ENCODE results near the gene RAB5A. TPM values are rescaled to one million over a fixed set of nuclear protein-coding genes. Genes with fewer than 3 reads are reported as not detected.

Gene RAB5A
- total RNA-seq, 2 experiments from 2014 or later = 24.5 to 39.2 TPM

DNA sequence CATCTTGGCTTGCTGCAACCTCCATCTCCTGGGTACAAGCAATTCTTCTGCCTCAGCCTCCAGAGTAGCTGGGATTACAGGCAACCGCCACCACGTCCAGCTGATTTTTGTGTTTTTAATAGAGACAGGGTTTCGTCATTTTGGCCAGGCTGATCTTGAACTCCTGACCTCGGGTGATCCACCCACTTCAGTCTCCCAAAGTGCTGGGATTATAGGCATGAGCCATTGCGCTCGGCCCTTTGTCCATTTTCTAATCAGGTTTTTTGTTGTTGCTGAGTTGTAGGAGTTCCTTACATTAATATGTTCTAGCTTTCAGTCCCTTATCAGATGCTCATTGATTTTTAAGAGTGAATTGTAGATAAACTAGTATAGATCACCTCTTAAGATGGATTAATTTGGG is 20.3 kb downstream of the RAB5A start:
- Histone ChIP-seq H3K9me2 (ENCODE audit: insufficient read depth, low read length) (no peaks in the 10 kb centered on the region), H3K27ac (ENCODE audit: low read depth, low read length, poor library complexity, severe bottlenecking) (no peak overlapping the region), H3K4me3 (ENCODE audit: low read depth, low read length, poor library complexity, severe bottlenecking) (no peak overlapping the region), H3K36me3 (ENCODE audit: insufficient read depth, low read length) (peaks cover 36% of the 10 kb centered on the region), H3K4me1 (ENCODE audit: insufficient read depth, low read length, poor library complexity, severe bottlenecking) (no peaks in the 10 kb centered on the region), H3K9me3 (ENCODE audit: low read length) (no peaks in the 10 kb centered on the region), H2AFZ (ENCODE audit: low read length) (no peak overlapping the region), H4K20me1 (ENCODE audit: insufficient read depth, low read length) (no peaks in the 10 kb centered on the region; the same call in 1 of the 2 replicates), H3K4me2 (ENCODE audit: low read length) (no peak overlapping the region), H3K79me2 (ENCODE audit: insufficient read depth, low read depth, low read length) (peaks cover 78% of the 10 kb centered on the region)
- TF ChIP-seq EZH2phosphoT487 (IDR thresholded peaks at IDR 0.05; ENCODE audit: borderline replicate concordance, low read depth, low read length) (no peak), CTCF (conservative IDR thresholded peaks at IDR 0.05; ENCODE audit: low read length) (no peak)
- DNase-seq (ENCODE audit: low spot score) = no peak
- no TSS peak for BruUV-seq (replicated peaks)
- POLR2A ChIA-PET = interaction anchor here (0.6 to 0.7 kb wide), 2 partner anchors 16 to 19 kb away, joined by 3 read pairs; no protein-coding TSS in a partner anchor
- CTCF ChIA-PET (ENCODE audit: unreplicated experiment) = no interaction called here
- intact Hi-C loops (cut with micrococcal nuclease; ENCODE audit: unreplicated experiment) = no loop called here

GRCh38 chr3:19967812-19968211 is 20.9 kb downstream of the RAB5A start:
- no peaks in the 10 kb centered on the region for H3K9me2 ChIP-seq (ENCODE audit: insufficient read depth, low read length)
- no peak overlapping the region for H2AFZ ChIP-seq (ENCODE audit: low read length)
- H3K4me3 ChIP-seq (ENCODE audit: low read depth, low read length, poor library complexity, severe bottlenecking) = no peak overlapping the region
- H4K20me1 ChIP-seq (ENCODE audit: insufficient read depth, low read length) = peaks cover 1% of the 10 kb centered on the region; the same call in 1 of the 2 replicates
- H3K79me2 ChIP-seq (ENCODE audit: insufficient read depth, low read depth, low read length) = peaks cover 81% of the 10 kb centered on the region
- TF ChIP-seq CTCF (conservative IDR thresholded peaks at IDR 0.05; ENCODE audit: low read length) (no peak), EZH2phosphoT487 (IDR thresholded peaks at IDR 0.05; ENCODE audit: borderline replicate concordance, low read depth, low read length) (no peak)
- intact Hi-C loops (cut with micrococcal nuclease; ENCODE audit: unreplicated experiment) = no loop called here
- ChIA-PET POLR2A (no interaction called here), CTCF (ENCODE audit: unreplicated experiment) (no interaction called here)
- H3K4me2 ChIP-seq (ENCODE audit: low read length) = no peak overlapping the region
- H3K9me3 ChIP-seq (ENCODE audit: low read length) = no peaks in the 10 kb centered on the region
- peaks cover 36% of the 10 kb centered on the region for H3K36me3 ChIP-seq (ENCODE audit: insufficient read depth, low read length)
- no peak for DNase-seq (ENCODE audit: low spot score)
- BruUV-seq (replicated peaks) = no TSS peak
- H3K4me1 ChIP-seq (ENCODE audit: insufficient read depth, low read length, poor library complexity, severe bottlenecking) = no peaks in the 10 kb centered on the region
- no peak overlapping the region for H3K27ac ChIP-seq (ENCODE audit: low read depth, low read length, poor library complexity, severe bottlenecking)

DNA sequence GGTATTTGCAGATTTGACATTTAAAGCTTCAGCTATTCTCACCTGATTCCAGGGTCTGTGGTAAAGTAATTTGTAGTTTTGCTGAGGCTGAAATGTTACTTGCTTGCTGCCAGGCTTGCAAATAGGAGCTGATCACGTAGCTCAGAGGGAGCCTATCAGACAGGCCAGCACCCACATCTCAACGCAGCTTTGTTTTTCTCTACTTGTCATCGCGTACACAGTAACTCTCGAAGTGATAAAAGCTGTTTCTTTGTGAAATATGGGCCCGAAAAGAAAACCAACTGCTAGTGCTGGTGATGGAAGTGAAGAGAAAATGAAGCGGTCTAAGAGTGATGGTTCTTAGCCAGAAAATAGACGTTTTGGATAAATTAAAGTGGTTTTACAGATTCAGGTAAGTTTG is 23.4 kb downstream of the RAB5A start:
- CTCF ChIA-PET (ENCODE audit: unreplicated experiment) = no interaction called here
- Histone ChIP-seq H4K20me1 (ENCODE audit: insufficient read depth, low read length) (peaks cover 6% of the 10 kb centered on the region; the same call in 1 of the 2 replicates), H3K27ac (ENCODE audit: low read depth, low read length, poor library complexity, severe bottlenecking) (no peak overlapping the region), H3K4me3 (ENCODE audit: low read depth, low read length, poor library complexity, severe bottlenecking) (no peak overlapping the region), H3K36me3 (ENCODE audit: insufficient read depth, low read length) (peaks cover 48% of the 10 kb centered on the region), H3K4me2 (ENCODE audit: low read length) (no peak overlapping the region), H3K79me2 (ENCODE audit: insufficient read depth, low read depth, low read length) (peaks cover 65% of the 10 kb centered on the region; the same call in 1 of the 2 replicates), H3K9me2 (ENCODE audit: insufficient read depth, low read length) (no peaks in the 10 kb centered on the region), H2AFZ (ENCODE audit: low read length) (no peak overlapping the region), H3K9me3 (ENCODE audit: low read length) (no peaks in the 10 kb centered on the region), H3K4me1 (ENCODE audit: insufficient read depth, low read length, poor library complexity, severe bottlenecking) (no peaks in the 10 kb centered on the region)
- no peak for DNase-seq (ENCODE audit: low spot score)
- intact Hi-C loops (cut with micrococcal nuclease; ENCODE audit: unreplicated experiment) = no loop called here
- POLR2A ChIA-PET = interaction anchor here (0.6 to 1.9 kb wide), 6 partner anchors 10 to 1086 kb away, joined by 4 to 7 read pairs (median 5); no protein-coding TSS in a partner anchor
- no peak for TF ChIP-seq CTCF (conservative IDR thresholded peaks at IDR 0.05; ENCODE audit: low read length)
- TF ChIP-seq EZH2phosphoT487 (IDR thresholded peaks at IDR 0.05; ENCODE audit: borderline replicate concordance, low read depth, low read length) = no peak
- BruUV-seq (replicated peaks) = no TSS peak
